Skeletal muscle satellite cell (primary cell): Measurements from ENCODE around the gene CFAP74.
"Not testable (repeated sequence)": the region's sequence is repeated elsewhere in the genome, so short reads cannot be mapped to it uniquely, and the experiment has no call there.

Experiments
- H3K27me3 ChIP-seq: 2 replicates; pipeline ENCODE4 v1.7.0; 2013; ENCODE audit warnings: low read length; ENCODE audit not compliant: control insufficient read depth, insufficient read depth
- H3K36me3 ChIP-seq: 2 replicates; pipeline ENCODE4 v1.7.0; 2013; ENCODE audit warnings: mild to moderate bottlenecking, control low read depth, low read length; ENCODE audit not compliant: insufficient read depth
- H3K4me1 ChIP-seq: 2 replicates; pipeline ENCODE4 v1.7.0; 2013; ENCODE audit warnings: low read length; ENCODE audit not compliant: control insufficient read depth, insufficient read depth
- H3K4me2 ChIP-seq: 2 replicates; pipeline ENCODE4 v1.7.0; 2013; ENCODE audit warnings: mild to moderate bottlenecking, low read length
- H3K4me3 ChIP-seq: 2 replicates; pipeline ENCODE4 v1.7.0; 2013; ENCODE audit warnings: low read length
- H3K9ac ChIP-seq: 2 replicates; pipeline ENCODE4 v1.7.0; 2013; ENCODE audit warnings: mild to moderate bottlenecking, low read depth, low read length, moderate library complexity
- H3K9me3 ChIP-seq: replicated peaks from 2 replicates; pipeline ENCODE4 v1.7.0; 2013; ENCODE audit warnings: mild to moderate bottlenecking, control low read depth, low read length

CFAP74 gene

DNA sequence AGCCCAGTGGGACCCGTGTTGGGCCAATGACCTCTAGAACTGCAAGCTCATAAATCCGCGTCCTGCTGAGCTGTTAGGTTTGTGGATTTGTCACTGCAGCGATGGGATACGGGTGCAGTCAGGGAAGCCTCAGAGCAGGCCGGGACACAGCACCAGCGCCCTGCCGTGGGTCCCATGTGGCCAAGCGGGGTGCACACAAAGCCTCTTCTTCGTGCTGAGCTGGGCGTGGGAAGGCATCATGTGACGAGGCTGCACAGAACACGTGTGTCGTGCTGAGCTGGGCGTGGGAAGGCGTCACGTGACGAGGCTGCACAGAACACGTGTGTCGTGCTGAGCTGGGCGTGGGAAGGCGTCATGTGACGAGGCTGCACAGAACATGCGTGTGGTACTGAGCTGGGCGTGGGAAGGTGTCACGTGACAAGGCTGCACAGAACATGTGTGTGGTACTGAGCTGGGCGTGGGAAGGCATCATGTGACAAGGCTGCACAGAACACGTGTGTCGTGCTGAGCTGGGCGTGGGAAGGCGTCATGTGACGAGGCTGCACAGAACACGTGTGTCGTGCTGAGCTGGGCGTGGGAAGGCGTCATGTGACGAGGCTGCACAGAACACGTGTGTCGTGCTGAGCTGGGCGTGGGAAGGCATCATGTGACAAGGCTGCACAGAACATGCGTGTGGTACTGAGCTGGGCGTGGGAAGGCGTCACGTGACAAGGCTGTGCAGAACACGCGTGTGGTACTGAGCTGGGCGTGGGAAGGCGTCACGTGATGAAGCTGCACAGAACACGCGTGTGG is 24.7 kb downstream of the CFAP74 start:
- H3K36me3 ChIP-seq, H3K4me1 ChIP-seq, H3K4me3 ChIP-seq, H3K9me3 ChIP-seq, H3K9ac ChIP-seq, H3K4me2 ChIP-seq: not testable (repeated sequence)
- peaks cover 21% of the 10 kb centered on the region for H3K27me3 ChIP-seq

DNA sequence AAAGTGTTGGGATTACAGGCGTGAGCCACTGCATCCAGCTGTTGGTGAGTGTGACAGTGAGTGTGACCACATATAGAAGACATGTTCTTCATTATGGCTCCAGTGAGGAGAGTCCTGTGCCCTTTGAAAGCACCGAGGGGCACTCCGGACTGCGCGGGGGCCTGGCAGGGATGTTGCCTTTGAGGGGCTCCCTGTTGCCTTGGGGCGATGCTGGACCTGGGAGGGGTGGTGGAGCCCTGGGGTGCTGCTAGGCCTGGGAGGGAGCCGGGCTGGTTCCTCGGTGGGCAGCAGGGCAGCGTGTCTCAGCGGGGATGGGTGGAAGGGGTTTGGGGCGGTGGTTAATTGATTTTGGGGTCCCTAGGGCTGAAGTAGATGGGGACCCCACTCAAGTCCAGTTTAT is 25.5 kb downstream of the CFAP74 start:
- H3K36me3 ChIP-seq = no peaks in the 10 kb centered on the region
- H3K27me3 ChIP-seq = peaks cover 21% of the 10 kb centered on the region
- H3K9me3 ChIP-seq = no peaks in the 10 kb centered on the region
- H3K9ac ChIP-seq = no peak overlapping the region
- H3K4me1 ChIP-seq = no peaks in the 10 kb centered on the region
- H3K4me3 ChIP-seq = no peak overlapping the region
- H3K4me2 ChIP-seq = no peak overlapping the region

DNA sequence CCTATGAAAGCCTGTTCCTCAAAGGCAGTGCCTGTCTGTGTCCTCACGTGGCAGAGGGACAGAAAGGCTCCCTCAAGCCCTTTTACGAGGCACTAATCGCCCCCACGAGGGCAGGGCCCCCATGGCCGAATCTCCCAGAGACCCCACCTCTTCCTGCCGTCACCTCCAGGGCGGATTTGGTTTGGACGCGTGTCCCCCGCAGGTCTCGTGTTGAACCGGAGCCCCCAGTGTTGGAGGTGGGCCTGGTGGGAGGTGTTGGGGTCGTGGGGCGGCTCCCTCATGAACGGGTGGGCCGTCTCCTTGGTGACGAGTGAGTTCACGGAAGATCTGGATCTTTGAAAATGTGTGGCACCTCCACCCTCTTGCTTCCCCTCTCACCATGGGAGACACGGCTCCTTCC is 27.6 kb downstream of the CFAP74 start:
- Histone ChIP-seq H3K9me3 (peaks cover 1% of the 10 kb centered on the region), H3K4me2 (no peak overlapping the region), H3K36me3 (no peaks in the 10 kb centered on the region), H3K27me3 (peaks cover 21% of the 10 kb centered on the region), H3K9ac (no peak overlapping the region), H3K4me1 (no peaks in the 10 kb centered on the region), H3K4me3 (no peak overlapping the region)

DNA sequence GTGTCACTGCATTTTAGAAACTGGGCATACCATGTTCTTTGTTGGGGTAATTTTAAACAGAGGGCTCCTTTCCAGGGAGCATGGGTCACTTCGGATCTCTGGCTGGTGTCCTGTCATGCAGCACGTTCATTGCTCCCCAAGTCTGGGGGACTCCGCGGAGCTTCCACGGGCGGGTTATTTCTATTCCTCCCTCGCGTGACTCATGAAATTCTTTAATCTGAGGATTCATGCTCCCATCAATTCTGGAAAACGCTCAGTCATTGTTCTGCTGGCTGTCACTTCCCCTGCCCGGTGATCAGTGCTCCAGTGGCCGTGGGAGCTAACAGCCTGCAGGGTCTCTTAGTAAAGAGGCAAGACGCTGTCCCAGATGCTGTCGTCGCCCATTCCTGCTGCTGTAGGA is 28.1 kb downstream of the CFAP74 start:
- Histone ChIP-seq H3K9me3 (peaks cover 4% of the 10 kb centered on the region), H3K27me3 (peaks cover 21% of the 10 kb centered on the region), H3K9ac (no peak overlapping the region), H3K4me2 (no peak overlapping the region), H3K4me1 (no peaks in the 10 kb centered on the region), H3K36me3 (no peaks in the 10 kb centered on the region), H3K4me3 (no peak overlapping the region)

DNA sequence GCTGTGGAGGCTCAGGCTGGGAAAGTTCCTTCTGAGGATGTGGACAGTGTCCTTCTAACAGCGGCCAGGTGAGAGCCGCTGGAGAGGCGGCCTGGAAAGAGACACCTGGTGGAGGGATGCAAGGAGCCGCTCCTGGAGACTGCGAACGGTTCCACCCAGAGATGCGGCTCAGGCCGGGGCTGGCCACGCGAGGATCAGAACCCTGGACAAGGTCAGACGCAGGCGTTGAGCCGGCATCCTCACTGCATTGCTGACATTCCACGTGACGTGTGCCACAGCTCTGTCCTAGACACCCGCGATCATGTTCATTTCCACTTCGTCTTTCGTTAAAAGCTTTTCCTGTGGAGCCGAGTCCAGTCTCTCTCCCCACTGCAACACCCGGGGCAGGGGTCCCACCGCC is 28.8 kb downstream of the CFAP74 start:
- H3K9me3 ChIP-seq = peaks cover 4% of the 10 kb centered on the region
- no peak overlapping the region for H3K4me2 ChIP-seq
- no peak overlapping the region for H3K9ac ChIP-seq
- no peak overlapping the region for H3K4me3 ChIP-seq
- peaks cover 21% of the 10 kb centered on the region for H3K27me3 ChIP-seq
- H3K36me3 ChIP-seq = no peaks in the 10 kb centered on the region
- H3K4me1 ChIP-seq = no peaks in the 10 kb centered on the region

DNA sequence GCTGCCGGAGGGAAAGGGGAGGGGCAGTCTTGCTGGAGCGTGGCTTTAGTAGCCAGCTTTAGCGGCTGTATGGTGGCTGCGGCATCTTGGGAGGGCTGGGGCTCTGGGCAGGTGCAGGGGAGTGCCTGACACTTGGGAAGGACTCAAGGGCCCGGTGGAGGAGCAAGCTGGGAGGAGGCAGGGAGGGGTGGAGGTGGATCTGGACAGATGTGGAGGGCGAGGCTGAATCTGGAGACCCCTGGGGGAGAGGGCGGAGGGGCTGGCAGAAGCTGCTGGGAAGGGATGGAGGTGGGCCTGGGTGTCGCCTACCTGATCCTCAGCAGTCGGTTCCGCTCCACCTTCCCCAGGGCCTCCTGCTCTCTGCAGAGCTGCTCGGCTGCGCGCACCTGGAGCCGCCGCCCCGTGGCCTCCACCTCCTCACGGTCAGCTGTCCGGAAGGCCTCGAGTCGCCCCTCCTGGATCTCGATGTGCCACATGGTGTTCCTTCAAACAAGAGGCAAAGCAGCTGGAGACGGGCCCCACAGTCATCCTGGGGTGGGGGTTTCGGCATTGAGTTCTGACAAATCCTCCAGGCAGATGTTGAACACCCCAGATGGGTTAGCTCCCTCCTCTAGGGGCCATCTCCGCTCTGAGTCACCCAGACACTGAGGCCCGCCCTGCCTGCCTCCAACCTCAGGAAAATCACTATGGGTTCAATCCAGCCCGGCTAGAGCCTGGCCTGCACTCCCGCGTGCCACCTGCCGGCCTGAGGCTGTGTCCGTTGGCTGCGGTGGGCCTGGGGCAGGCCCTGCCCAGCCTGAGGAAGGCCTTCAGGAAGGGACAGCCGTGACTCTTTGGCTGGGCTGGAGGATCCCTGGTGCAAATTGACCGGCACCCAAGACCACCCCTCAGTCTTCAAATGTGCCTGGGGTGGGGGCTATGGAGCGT is 29.6 kb downstream of the CFAP74 start:
- Histone ChIP-seq H3K36me3 (no peaks in the 10 kb centered on the region), H3K9me3 (peaks cover 4% of the 10 kb centered on the region), H3K9ac (no peak overlapping the region), H3K4me3 (no peak overlapping the region), H3K4me1 (no peaks in the 10 kb centered on the region), H3K4me2 (no peak overlapping the region), H3K27me3 (peaks cover 21% of the 10 kb centered on the region)

DNA sequence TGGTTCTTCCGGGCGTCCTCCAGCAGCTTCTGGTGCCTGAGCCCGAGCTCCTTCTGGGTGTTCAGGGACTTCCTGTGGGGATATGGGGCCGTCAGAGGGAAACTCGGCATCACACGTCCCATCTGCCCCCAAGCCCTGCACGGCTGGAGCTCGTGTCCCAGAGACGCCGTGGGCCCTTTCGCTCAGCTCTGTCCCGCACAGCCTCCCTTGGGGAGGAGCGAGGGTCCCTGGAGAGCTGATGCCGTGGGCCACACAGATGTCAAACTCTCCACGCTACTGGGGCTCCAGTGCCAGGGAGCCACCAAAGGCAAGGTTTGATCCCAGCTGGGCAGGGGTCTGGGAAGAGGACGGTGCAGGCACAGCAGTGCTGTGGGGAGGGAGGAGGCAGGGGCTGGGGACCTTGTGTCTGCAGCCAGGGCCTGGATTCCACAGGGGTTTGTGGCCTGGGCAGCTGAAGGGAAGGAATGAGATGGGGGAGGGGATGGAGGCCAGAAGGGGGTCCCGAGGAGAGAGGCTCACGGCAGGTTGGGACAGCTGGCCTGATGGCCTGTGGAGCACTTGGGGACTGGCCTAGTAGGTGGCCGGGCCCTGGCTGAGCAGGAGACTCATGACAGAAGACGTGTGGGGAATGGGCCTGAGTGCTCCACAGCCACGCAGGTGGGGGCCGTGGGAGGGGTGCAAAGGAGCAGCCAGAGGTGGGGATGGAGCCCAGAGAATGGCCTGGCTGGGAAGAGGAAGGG is 30.4 kb downstream of the CFAP74 start:
- H3K9me3 ChIP-seq = peaks cover 4% of the 10 kb centered on the region
- H3K4me2 ChIP-seq = no peak overlapping the region
- H3K36me3 ChIP-seq = no peaks in the 10 kb centered on the region
- peaks cover 22% of the 10 kb centered on the region for H3K27me3 ChIP-seq
- H3K4me3 ChIP-seq = no peak overlapping the region
- no peak overlapping the region for H3K9ac ChIP-seq
- H3K4me1 ChIP-seq = no peaks in the 10 kb centered on the region

DNA sequence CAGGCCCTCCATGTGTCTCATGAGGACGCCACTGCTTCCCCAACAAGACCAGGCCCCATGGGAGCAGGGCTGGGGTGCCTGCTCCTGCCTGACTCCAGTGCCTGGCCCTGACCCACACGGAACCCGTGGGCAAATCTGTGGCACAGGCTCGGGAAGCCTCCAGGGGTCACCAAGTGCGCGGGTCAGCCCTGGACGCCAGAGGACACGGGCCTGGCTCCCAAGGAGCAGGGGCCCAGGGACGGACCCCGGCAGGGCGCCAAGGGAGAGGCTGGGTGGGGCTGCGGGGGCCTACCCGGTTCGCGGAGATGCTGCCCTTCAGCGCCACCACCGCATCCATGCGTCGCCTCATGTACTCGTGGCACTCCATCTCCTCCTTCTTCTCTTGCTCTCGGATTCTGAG is 31.9 kb downstream of the CFAP74 start:
- Histone ChIP-seq H3K4me1 (no peaks in the 10 kb centered on the region), H3K9ac (no peak overlapping the region), H3K36me3 (no peaks in the 10 kb centered on the region), H3K4me3 (no peak overlapping the region), H3K27me3 (peaks cover 26% of the 10 kb centered on the region), H3K4me2 (no peak overlapping the region), H3K9me3 (peaks cover 4% of the 10 kb centered on the region)

DNA sequence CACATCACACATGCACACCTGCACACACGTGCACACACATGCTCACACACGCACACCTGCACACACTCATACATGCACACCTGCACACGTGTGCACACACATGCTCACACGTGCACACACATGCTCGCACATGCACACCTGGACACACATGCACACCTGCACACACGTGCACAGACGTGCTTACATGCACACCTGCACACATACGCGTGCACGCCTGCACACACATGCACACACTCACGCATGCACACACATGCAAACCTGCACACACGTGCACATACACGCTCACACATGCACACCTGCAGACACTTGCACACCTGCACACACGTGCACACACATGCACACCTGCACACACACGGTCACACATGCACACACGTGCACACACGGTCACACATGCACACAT is 32.6 kb downstream of the CFAP74 start:
- Histone ChIP-seq H3K4me3 (no peak overlapping the region), H3K9me3 (peaks cover 4% of the 10 kb centered on the region), H3K36me3 (no peaks in the 10 kb centered on the region), H3K4me2 (no peak overlapping the region), H3K4me1 (no peaks in the 10 kb centered on the region), H3K27me3 (peaks cover 30% of the 10 kb centered on the region), H3K9ac (no peak overlapping the region)

DNA sequence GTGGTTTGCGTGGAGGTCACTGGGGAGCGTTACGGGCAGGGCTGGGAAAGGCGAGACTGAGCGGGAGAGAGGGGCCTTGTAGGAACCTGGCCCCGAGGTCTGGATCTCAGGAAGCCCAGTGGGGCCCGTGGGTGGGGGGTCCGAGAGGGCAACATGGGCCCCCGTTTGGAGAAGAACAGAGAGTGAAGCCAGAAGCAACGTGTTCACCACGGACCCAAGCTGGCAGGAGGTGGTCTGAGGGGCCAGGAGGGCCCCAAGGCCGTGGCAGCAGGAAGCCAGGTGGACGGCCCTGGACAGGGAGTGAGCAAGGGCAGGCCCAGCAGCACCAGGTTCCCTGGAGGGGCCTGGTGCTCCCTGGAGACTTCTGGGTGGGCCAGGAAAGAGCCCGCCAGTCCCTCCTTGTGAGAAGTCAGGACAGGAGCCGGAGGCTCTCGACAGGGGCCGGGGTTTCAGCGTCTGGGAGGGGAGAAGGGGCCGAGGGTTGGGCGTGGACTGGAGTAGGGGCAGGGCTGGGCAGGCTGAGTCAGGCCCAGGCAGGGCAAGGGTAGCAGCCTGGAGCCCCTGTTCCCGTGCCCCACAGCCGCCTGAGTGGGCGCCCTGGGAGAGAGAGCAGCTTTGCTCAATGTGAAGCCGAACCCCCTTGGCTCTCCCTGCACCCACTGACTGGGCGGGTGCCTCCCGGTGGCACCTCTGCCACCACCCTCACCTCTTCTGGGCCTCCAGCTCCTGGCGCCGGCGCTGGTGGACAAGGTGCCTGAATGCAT is 33.5 kb downstream of the CFAP74 start:
- peaks cover 32% of the 10 kb centered on the region for H3K27me3 ChIP-seq
- peaks cover 4% of the 10 kb centered on the region for H3K9me3 ChIP-seq
- no peak overlapping the region for H3K4me3 ChIP-seq
- no peak overlapping the region for H3K9ac ChIP-seq
- H3K4me2 ChIP-seq = no peak overlapping the region
- H3K4me1 ChIP-seq = no peaks in the 10 kb centered on the region
- H3K36me3 ChIP-seq = no peaks in the 10 kb centered on the region

DNA sequence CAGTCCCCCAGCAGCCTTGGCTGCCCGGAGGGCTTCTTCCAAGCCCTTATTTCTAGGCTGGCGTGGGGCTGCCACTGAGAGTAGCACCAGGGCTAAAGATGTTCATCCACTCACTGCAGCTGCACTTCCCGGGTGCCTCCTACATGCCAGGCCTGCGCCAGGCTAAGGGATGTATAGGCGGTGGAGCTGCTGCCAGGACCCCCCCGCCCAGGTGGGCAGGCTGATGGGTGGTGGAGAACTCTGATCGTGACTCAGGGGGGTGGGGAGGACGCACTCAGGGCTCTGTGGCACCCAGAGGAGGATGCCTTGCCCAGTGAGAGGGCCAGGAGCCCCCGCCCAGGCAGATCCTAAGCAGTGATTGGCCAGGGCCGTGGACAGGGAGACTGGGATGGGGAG is 34.1 kb downstream of the CFAP74 start:
- Histone ChIP-seq H3K4me3 (no peak overlapping the region), H3K27me3 (peaks cover 30% of the 10 kb centered on the region), H3K36me3 (no peaks in the 10 kb centered on the region), H3K4me2 (no peak overlapping the region), H3K9ac (no peak overlapping the region), H3K4me1 (no peaks in the 10 kb centered on the region), H3K9me3 (peaks cover 4% of the 10 kb centered on the region)
